HG03342 (cell line): ENCODE measurements around the gene TENM3.

Source experiments
- ATAC-seq: cut with Tn5 transposase; IDR thresholded peaks from one replicate; pipeline ENCODE4 v1.9.1; 2021; ENCODE audit warnings: mild to moderate bottlenecking, moderate library complexity; ENCODE audit not compliant: unreplicated experiment

TENM3 gene

DNA sequence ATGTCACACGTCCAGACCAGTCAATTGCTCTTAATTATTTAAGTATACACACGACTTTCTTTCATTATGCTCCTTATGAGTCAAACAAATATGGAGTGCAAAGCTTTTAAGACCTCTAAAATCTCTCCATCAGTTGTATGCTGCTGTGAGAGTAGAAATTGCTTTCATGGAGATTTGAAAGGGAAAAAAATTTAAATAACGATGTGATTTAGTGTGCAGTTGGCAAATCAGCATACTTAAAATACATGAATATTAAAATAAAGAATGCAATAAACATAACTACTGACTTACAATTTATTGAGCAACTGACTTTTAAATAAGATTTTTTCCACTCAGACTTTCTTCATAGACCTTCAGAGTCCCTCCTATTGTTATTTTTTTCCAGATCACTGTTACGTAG, 9.0 kb downstream of the TENM3 start:
- ATAC-seq: no peak

DNA sequence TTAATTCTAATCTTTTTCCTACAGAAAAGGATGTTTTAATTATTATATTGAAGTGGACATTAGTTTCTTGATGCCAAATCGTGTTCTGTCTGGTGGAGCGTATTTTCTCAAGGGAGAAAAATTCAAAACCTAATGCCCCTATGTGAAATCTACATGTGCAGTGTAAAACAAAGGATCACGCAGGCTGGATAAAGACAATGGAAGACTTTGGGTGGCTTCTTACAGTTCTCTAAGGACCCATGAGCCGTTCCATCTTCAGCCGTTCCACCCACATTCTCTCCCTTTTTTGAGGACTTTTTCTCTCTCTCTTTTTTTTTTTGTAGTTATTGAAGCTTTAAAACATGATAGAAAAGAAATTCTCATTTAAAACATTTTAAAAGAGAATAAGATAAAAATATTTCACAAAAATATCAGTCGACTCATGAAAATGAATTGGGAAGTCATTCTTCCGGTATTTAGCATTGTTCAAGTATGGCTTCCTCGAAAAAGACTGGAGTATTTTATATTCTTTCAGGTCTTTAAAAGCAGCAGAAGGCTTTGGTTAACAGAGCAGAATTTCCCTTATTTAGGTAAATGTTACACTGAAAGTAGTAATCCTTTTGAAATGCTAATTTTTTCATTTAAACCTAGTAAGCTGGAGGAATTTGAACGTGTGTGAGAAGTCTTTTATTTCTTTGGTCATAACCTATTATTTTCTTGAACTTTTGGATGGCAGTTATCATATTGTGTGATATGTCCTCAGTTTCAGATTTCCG, 11.0 kb downstream of the TENM3 start:
- no peak for ATAC-seq

DNA sequence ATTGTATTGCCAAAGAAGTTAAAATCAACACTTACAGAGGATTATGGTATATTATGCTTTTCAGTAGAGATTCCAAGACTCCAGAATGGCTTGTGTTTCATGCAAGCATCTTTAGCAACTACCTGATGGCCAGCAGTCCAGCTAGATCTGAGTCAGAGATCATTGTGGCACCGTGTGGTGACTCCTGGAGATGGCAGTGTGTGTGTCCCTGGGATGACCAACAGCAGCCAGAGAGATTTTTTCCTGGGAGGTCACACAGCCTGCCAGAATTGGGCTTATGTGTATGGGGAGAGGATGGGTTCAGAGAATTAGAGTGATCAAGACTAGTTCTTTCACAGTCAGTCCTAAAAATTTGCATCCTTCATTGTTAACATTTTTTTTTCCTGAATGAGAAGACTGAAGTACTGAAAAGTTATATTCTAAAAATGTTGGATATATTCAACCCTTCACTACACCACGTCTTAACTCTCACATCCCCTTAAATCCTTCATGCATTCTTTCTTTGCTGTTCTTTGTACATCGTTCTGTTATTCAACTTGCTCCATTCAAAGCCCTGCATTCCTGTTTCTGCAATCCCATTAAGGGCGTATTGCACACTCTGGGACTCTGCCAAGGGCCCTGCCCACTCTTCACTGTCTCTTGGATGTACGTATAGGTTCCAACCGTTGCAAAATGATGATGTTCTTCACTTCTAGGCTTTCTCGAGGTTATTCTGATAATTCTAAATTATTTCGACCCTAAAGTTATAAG, 12.4 kb downstream of the TENM3 start:
- no peak for ATAC-seq

DNA sequence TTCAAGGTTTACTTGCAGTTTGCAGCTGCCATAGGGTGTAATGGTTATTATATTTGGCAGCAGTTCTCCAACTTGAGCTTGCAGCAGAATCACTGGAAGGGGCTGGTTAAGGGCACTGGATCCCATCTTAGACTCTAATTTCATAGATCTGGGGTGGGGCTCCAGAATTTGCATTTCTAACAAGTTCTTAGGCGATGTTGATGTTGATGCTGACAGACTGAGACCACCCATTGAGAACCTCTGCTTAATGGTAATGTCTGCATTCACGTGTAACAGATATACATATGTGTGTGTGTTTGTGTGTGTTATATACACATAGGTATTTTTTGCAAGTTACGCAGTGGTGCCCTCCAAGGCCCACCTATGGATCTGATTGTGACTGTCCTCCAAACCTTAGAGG, 13.8 kb downstream of the TENM3 start:
- no peak for ATAC-seq

DNA sequence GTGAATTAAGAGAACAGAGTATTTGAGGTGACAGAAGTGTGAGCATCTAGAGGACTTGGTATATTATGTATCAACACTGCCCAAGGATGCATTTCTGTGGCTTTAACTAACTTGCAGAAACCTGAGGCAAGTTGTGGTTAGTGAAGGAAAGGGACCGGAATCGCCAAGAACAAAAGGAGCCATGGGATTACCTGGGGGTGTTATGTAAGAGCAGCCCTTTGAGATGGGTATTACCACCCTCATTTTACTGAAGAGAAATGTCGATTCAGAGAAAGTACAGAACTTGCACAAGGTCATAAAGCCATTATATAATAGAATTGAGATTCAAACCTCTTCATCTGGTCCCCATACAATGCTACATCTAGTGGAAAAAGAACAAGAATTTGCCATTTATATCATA, 14.3 kb downstream of the TENM3 start:
- ATAC-seq: no peak

DNA sequence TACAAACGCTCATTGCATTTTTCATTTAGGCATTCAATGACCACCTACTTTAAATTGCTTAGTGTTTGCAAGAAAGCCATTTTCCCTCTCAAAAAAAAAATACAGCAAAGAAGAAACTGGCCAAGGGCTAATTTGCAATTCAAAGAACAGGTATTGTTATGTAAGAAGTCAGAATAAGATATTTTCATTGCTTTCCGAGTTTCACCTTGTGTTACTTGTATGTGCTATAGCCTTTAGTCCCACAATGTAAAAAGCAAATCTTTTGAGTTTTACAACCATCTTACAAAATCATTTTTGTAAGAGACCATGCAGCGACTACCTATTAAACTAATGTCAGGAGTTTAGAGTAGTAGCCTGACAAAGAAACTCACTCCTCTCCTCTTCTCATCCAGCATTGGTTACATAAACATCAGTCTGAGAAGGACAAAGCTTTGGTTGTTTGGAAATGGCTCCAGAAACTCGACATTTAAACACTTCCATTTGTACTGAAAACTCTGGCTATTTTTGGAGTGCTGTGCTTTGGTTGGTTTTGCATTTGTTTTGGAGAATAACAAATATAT, 15.3 kb downstream of the TENM3 start:
- no peak for ATAC-seq

DNA sequence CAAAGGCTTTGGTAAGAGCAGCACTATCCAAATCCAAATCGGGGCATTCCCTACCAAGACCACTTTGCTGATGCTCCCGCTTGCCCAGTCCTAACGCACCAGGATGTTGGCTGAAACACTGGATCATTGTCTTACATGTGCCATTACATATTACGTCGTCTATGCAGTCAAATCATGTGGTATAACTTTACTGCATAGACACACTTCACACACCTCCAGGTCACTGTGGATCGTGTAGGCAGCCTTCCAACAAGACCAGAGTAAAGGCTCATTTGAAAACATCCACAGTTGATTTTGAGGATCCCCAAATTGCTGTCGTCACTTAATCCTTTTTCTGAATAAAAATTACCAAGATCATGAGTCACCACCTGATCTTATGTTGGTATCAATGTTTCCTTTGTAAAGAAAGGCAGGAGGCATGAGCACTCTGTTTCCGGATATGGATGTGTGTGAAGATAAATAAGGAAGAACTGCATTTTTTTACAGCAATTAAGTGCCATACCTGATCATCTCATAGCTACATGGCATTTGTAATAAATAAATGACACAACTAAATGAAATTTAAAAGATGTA, 18.5 kb downstream of the TENM3 start:
- no peak for ATAC-seq

DNA sequence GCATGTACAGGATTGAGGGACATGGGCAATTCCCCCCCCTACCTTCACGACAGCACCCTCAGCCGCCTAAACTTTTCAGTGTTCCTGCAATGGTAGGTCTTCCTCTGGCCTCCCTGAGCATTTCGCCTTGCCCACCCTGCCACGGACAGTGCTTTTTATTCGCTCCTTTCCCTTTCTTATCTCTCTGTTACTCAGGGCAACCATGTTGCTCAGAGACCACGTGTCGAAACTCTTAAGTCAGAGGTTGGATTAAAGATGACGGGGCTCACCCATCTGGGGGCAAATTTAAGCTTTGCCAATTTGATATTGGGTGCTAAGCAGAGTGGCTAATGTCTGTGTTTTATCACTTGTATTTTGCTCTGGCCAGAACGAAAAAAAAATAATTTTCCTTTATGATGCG, 20.4 kb downstream of the TENM3 start:
- no peak for ATAC-seq

DNA sequence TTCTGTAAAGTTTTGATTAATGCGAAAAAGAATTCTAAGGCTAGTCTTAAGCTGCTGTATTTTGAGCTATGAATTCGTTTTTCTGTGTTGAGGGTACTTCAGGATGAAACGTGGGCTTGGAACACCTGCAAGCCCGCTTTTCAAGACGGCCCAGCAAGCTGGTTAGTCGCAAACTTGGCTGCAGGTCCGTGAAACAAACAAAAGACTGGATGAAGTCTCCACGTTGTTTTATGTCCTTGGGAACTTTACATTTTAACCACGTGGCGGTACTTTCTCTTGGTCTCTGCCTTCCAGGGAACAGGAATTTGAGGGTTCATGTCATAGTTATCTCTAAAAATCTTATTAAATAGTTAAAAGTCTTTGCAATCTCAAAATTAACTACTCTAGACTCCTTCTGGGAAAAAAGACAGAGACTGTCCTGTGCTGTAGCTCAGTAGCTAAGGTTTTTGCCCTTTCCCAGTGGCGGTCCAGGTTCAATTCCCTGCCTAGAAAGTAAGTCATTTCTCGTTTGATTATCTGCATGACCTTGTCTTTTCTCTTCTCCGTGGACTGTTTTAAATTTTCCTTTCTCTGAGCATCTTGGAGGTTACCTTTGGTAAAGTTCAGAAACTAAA, 21.0 kb downstream of the TENM3 start:
- no peak for ATAC-seq

DNA sequence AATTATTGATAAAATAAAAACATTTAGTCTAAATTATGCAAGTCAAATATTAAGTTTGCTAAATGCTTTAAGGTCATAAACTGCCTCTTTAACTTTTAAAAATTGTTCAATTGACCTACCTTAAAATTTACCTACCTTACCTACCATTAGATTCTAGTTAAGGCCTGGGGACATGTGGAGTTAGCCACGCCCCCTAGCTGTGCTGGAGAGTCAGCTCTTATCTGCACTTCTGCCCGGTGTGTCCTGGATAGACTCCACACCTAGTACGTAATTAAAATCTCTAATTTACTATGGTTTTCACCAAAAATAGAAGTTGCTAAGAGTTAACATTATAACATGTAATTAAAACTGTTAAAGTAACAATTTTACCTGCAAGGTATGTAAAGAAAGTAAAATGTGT, 22.7 kb downstream of the TENM3 start:
- no peak for ATAC-seq

DNA sequence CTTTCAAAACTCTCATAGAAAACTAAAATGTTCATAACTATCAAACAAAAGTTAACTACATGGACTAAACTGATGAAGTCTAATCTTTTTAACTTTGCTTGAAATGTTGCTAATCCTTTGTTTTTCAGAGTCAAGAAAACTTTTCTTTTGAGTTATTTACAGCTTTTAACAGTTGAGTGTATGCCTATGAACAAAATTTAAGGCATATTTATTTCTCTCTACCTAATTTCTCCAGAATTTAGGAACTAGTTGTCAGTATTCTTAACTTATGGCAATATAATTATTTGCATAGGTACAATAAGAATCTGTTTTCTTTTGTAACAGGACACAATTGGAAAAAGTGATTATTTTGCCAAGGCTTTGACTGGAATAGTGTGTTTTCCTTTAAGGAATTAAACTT, 23.8 kb downstream of the TENM3 start:
- no peak for ATAC-seq

DNA sequence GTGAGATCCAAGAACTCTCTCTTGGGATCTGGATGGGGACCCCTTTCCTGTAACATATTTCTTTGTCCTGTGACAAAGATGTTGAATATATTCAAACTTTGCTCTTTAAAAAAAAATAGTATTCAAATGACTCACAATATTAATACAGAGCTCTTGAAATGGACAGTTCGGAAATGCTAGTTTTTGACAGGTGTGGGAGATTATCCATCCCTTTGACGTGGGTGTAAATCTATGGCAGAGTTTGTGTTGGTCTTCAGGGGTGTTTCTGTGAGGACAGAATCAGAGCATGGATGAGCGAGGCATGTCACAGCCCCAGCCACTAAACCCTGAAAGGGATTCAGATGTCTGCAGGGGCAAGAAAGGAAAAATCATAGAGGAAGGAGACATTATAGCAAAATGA, 25.8 kb downstream of the TENM3 start:
- no peak for ATAC-seq

DNA sequence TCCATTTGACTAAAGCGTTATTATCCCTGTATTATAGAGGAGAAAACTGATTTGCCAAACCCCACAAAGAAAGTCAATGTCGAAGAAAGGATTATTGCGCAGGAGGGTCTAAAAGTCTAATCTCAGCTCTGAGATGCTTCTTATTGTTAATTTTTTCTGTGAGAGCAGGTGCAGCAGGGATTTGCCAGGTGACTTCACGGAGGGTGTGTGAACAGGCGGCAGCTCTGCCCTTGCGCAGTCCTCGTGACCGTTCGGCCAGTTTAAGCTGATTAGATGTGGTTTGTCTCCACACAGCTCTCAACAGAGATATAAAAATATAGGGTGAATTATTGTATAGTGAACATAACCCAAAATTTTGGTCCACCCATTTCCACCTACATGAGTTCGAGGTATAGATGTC, 28.5 kb downstream of the TENM3 start:
- no peak for ATAC-seq

DNA sequence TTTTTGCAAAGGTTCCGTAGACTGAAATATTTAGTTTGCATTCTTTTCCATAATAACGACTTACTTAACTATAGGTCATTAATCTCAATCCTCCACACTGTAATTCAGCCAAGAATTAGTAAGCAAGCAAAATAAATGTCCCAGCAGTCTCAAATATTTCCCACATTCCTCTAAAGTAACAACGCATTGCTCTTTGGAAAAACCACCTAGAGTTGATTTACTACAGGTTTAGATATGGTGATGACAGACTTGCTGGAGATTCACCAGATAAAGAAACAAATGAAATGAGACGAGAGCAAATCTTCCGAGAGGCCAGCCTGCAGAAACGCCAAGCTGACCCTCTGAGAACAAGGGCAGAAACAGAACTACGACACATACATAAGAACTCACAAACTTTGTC, 28.9 kb downstream of the TENM3 start:
- no peak for ATAC-seq

DNA sequence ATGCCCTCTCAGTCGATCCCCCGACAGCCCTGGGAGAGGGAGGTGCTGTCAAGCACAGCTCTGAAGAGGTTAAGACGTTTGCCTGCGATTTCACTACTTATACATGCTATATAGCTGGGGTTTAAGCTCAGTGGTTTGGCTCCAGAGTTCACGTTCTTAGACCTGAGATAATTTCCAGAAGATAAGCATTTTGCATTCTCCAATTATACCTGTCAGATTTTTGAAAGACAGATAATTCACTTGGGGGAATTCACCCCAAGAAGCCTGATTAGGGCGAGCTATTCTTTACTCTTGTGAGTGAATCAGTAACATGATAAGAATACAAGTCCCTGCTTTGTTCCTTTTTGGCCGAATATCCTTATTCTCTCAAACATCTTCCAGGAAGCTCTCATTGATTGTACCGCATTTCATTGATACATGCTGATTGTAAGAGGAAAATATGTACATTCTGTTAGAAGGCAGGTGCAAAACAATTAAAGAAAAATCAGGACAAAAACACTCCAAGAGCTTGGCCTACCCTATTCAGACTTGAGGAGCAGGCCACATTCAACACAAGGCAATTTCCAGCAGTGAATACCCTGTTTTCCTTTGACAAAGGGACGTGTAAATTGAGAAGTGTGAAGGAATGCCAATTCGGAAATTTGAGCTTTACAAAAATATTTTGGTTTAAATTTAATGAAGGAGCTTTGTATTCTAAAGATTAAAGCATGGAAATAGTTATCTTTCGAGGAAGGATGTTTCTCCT, 30.2 kb downstream of the TENM3 start:
- ATAC-seq: no peak

DNA sequence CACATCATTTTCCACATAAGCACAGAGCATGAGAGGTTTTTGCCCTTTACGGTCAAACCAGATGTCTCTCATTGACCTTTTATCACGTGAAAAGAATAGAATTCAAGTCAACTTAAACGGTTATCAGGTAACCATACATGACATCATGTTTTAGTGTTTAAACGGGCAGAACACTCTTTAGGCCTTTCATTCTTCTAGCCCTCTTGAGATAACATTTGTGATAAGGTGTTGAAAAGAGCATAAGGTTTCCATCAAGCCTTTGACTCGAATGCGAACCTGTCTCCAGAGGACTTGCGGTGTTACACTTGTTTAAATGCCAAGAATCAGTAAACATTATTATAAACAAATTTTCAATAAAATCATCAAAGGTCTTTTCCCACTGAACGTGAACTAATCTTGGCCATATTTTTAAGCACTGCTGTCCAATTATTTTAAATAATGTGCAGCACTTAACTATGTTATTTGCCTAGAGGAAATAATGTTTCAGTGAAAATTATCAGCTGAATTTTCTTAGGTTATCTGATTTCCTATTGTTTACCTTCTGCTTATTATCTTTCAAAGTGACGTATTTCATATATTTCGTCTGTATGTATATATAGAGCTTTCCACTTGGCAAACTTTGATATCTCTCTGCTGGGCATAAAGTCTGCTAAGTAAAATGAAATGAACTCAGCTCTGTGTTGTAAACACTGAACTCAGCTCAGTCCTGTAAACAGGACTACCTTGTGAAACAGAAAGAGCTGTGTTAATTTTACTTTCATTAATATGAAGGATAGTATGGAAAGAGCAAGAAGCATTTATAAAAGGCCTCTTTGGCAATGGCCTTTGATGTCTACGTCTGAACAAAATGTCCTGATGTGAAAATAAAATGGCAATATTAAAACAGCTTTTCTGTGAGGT, 33.3 kb downstream of the TENM3 start:
- ATAC-seq: no peak

DNA sequence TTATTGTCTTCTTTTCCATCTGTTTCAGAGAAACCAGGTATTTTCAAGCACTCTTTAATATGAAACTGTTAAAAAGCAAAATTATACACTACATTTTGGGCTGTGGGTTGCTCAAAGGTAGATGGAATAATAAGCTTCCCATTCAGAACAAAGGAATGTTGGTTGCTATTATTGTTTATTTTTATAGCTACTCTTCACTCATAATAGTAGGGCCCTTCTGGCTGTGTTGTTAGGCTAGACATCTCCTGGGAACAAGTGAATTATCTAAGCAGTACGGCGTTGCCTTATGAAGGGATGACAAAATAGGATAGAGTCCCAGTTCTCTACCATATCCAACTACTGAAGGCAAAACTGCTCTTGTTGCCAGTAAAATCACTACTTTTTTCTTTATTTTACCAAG, 34.2 kb downstream of the TENM3 start:
- ATAC-seq: no peak

DNA sequence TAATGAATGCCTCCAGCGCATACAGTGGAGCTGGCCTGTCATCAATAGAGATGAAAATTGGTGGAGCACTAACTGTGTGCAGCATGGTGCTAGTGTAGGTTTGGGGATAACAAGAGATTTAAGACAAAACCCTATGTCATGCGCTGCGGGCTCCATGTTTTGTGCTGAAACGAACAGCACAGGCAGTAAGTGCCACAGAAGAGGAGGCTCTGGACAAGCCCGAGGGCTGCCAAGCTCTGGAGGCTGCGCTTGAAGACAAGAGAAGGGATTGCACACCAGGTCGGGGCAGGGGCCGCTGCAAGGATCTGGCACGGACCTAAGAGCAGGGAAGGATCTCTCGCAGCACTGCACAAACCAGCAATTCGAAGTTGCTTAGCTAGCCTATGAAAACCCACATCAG, 35.5 kb downstream of the TENM3 start:
- no peak for ATAC-seq

DNA sequence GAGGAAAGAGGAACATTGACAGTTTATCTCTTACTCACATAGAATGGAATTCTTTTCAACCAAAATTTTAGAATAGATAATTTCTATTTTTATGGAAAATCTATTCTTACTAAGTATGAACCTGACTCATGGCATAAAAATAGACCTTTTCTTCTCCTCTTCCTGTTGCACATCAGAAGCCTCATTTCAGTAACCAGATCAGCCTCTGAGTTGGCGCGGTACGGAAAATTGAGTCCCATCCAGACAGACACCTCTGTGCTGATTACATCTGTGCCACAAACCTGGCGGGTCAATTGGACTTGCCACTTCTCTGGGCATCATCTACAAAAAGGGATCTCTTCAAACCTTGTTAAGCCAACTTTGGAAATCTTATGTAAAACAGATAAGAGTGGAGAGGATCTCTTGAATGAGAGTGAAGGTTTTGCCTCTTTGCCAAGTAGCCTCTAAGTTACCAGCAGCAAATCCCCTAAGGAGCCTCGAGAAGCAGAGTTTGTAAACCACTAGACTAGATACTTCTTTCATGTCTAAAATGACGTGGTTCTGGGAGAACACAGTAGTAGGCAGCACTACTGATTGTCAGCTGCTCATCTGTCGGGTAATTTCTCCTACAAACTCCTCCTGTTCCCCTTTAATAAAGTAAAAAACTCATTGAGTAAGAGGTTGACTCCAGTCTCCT, 37.4 kb downstream of the TENM3 start:
- no peak for ATAC-seq
